ENCODE results near the gene CAPN3.
"Not testable (repeated sequence)": the region's sequence is repeated elsewhere in the genome, so short reads cannot be mapped to it uniquely, and the experiment has no call there.

The CAPN3 gene

GRCh38 chr15:42324308-42324707 lies 35.0 kb upstream of the CAPN3 start:
- H3K36me3 ChIP-seq: no peaks in the 10 kb centered on the region
- DNase-seq: no peak
- no peak for TF ChIP-seq CTCF (IDR thresholded peaks at IDR 0.05; ENCODE audit: low read depth, low read length)
- H3K4me3 ChIP-seq (ENCODE audit: low read depth, low read length): no peak overlapping the region
- H3K27ac ChIP-seq: no peak overlapping the region
- H3K9me3 ChIP-seq (ENCODE audit: severe bottlenecking): no peaks in the 10 kb centered on the region
- no peaks in the 10 kb centered on the region for H3K27me3 ChIP-seq (ENCODE audit: insufficient read depth, low read depth, severe bottlenecking)

GRCh38 chr15:42329161-42329560 lies 30.1 kb upstream of the CAPN3 start:
- H3K27me3 ChIP-seq (ENCODE audit: insufficient read depth, low read depth, severe bottlenecking): no peaks in the 10 kb centered on the region
- H3K9me3 ChIP-seq (ENCODE audit: severe bottlenecking): no peaks in the 10 kb centered on the region
- TF ChIP-seq CTCF (IDR thresholded peaks at IDR 0.05; ENCODE audit: low read depth, low read length): no peak
- DNase-seq: no peak
- no peaks in the 10 kb centered on the region for H3K36me3 ChIP-seq
- H3K4me3 ChIP-seq (ENCODE audit: low read depth, low read length): no peak overlapping the region
- H3K27ac ChIP-seq: no peak overlapping the region

- DNase-seq: no peak
- no peaks in the 10 kb centered on the region for H3K27me3 ChIP-seq (ENCODE audit: insufficient read depth, low read depth, severe bottlenecking)
- H3K9me3 ChIP-seq (ENCODE audit: severe bottlenecking): peaks cover 2% of the 10 kb centered on the region
- H3K4me3 ChIP-seq (ENCODE audit: low read depth, low read length): no peak overlapping the region
- TF ChIP-seq CTCF (IDR thresholded peaks at IDR 0.05; ENCODE audit: low read depth, low read length): no peak
- H3K36me3 ChIP-seq: no peaks in the 10 kb centered on the region
- H3K27ac ChIP-seq: no peak overlapping the region
Measured at GRCh38 chr15:42329992-42330391, 29.3 kb upstream of the CAPN3 start.

- no peak overlapping the region for H3K27ac ChIP-seq
- TF ChIP-seq CTCF (IDR thresholded peaks at IDR 0.05; ENCODE audit: low read depth, low read length): no peak
- DNase-seq: no peak
- H3K36me3 ChIP-seq: no peaks in the 10 kb centered on the region
- peaks cover 4% of the 10 kb centered on the region for H3K9me3 ChIP-seq (ENCODE audit: severe bottlenecking)
- H3K4me3 ChIP-seq (ENCODE audit: low read depth, low read length): no peak overlapping the region
- no peaks in the 10 kb centered on the region for H3K27me3 ChIP-seq (ENCODE audit: insufficient read depth, low read depth, severe bottlenecking)
Measured at GRCh38 chr15:42331235-42331634, 28.1 kb upstream of the CAPN3 start.

- no peak for TF ChIP-seq CTCF (IDR thresholded peaks at IDR 0.05; ENCODE audit: low read depth, low read length)
- DNase-seq: no peak
- Histone ChIP-seq H3K4me3 (ENCODE audit: low read depth, low read length) (no peak overlapping the region), H3K27ac (no peak overlapping the region), H3K9me3 (ENCODE audit: severe bottlenecking) (peaks cover 4% of the 10 kb centered on the region), H3K36me3 (no peaks in the 10 kb centered on the region), H3K27me3 (ENCODE audit: insufficient read depth, low read depth, severe bottlenecking) (no peaks in the 10 kb centered on the region)
Measured at GRCh38 chr15:42332331-42332730, 27.0 kb upstream of the CAPN3 start.

- no peak for TF ChIP-seq CTCF (IDR thresholded peaks at IDR 0.05; ENCODE audit: low read depth, low read length)
- Histone ChIP-seq H3K4me3 (ENCODE audit: low read depth, low read length) (no peak overlapping the region), H3K36me3 (no peaks in the 10 kb centered on the region), H3K27ac (no peak overlapping the region), H3K27me3 (ENCODE audit: insufficient read depth, low read depth, severe bottlenecking) (no peaks in the 10 kb centered on the region), H3K9me3 (ENCODE audit: severe bottlenecking) (peaks cover 4% of the 10 kb centered on the region)
- no peak for DNase-seq
Measured at GRCh38 chr15:42335074-42335473, 24.2 kb upstream of the CAPN3 start.

GRCh38 chr15:42336650-42337049 lies 22.7 kb upstream of the CAPN3 start:
- not testable (repeated sequence) for DNase-seq; H3K4me3 ChIP-seq (ENCODE audit: low read depth, low read length); H3K9me3 ChIP-seq (ENCODE audit: severe bottlenecking); H3K36me3 ChIP-seq; H3K27ac ChIP-seq; H3K27me3 ChIP-seq (ENCODE audit: insufficient read depth, low read depth, severe bottlenecking)

- not testable (repeated sequence) for H3K9me3 ChIP-seq (ENCODE audit: severe bottlenecking); H3K4me3 ChIP-seq (ENCODE audit: low read depth, low read length); H3K27me3 ChIP-seq (ENCODE audit: insufficient read depth, low read depth, severe bottlenecking); H3K36me3 ChIP-seq; H3K27ac ChIP-seq; DNase-seq
Measured at GRCh38 chr15:42337104-42337503, 22.2 kb upstream of the CAPN3 start.

Data from WERI-Rb-1 (cell line).